HG02840 (cell line): ENCODE measurements around the gene LSMEM2.
"Not testable (repeated sequence)": the region's sequence is repeated elsewhere in the genome, so short reads cannot be mapped to it uniquely, and the experiment has no call there.

Source experiments
- ATAC-seq: cut with Tn5 transposase; IDR thresholded peaks from one replicate; pipeline ENCODE4 v1.9.1; 2021; ENCODE audit warnings: mild to moderate bottlenecking, moderate library complexity, moderate number of reproducible peaks; ENCODE audit not compliant: unreplicated experiment, low FRiP score

Gene LSMEM2

GRCh38 chr3:50295553-50296431, 16.9 kb downstream of the LSMEM2 start:
- no peak for ATAC-seq

- ATAC-seq, result no peak
Measured at GRCh38 chr3:50296721-50297383, 18.0 kb downstream of the LSMEM2 start.

GRCh38 chr3:50297384-50297775, 18.5 kb downstream of the LSMEM2 start:
- no peak for ATAC-seq

GRCh38 chr3:50297896-50298725, 19.2 kb downstream of the LSMEM2 start:
- no peak for ATAC-seq

GRCh38 chr3:50298836-50299637, 20.1 kb downstream of the LSMEM2 start, which contains the start of the genes HYAL3 and NAA80:
TSS of gene HYAL3 (minus strand) at chr3:50299405. CDS start at chr3:50295602, 3,803 bp downstream.
TSS of gene NAA80 (minus strand) at chr3:50299405. CDS start at chr3:50297463, 1,942 bp downstream.
- peak; percentile 85 for ATAC-seq

GRCh38 chr3:50299638-50299928, 20.7 kb downstream of the LSMEM2 start:
- no peak for ATAC-seq

- no peak for ATAC-seq
Measured at GRCh38 chr3:50299929-50300680, 21.2 kb downstream of the LSMEM2 start.

- ATAC-seq, result no peak
Measured at GRCh38 chr3:50300681-50301254, 21.9 kb downstream of the LSMEM2 start.

- ATAC-seq, result no peak
Measured at GRCh38 chr3:50302095-50303012, 23.5 kb downstream of the LSMEM2 start.

GRCh38 chr3:50303013-50303815, 24.3 kb downstream of the LSMEM2 start, which contains the start of gene HYAL1:
TSS of gene HYAL1 (minus strand) at chr3:50303574. CDS start at chr3:50302956, 618 bp downstream.
- ATAC-seq, result no peak

GRCh38 chr3:50304601-50305000, 25.7 kb downstream of the LSMEM2 start:
- ATAC-seq, result no peak

- ATAC-seq, result not testable (repeated sequence)
Measured at GRCh38 chr3:50312041-50312440, 33.2 kb downstream of the LSMEM2 start.

- ATAC-seq, result no peak
Measured at GRCh38 chr3:50314342-50314741, 35.5 kb downstream of the LSMEM2 start.

- no peak for ATAC-seq
Measured at GRCh38 chr3:50314816-50315215, 35.9 kb downstream of the LSMEM2 start.

- ATAC-seq, result no peak
Measured at GRCh38 chr3:50316657-50317242, 37.9 kb downstream of the LSMEM2 start.

GRCh38 chr3:50317300-50317699, 38.4 kb downstream of the LSMEM2 start:
- ATAC-seq, result no peak

GRCh38 chr3:50318163-50318562, 39.3 kb downstream of the LSMEM2 start:
- ATAC-seq, result no peak
